IMR-90 (cell line): ENCODE results near the gene PDZD8. TPM values are rescaled to one million over a fixed set of nuclear protein-coding genes. Genes with fewer than 3 reads are reported as not detected.

ENCODE experiments used
- ATAC-seq: fragments of 200-7000 bp; cut with Tn5 transposase; 2 replicates; pipeline ENCODE4 v1.9.1; 2020; ENCODE audit warnings: low read depth, mild to moderate bottlenecking, moderate library complexity
- BruUV-seq: library from RNA; stranded (reverse); fragments of 400-500 nt; replicated peaks from 2 replicates; lab custom pipeline; 2021; lab: Mats Ljungman, UMichigan
- CTCF ChIA-PET: fragments of 300-600 bp; formaldehyde crosslinking; extraction: SDS; loops from one replicate; lab custom pipeline; 2021; ENCODE audit warnings: antibody characterized with exemption; lab: Yijun Ruan, JAX
- POLR2A ChIA-PET: fragments of 300-600 bp; sonication (Branson Sonifier 250); formaldehyde crosslinking; loops from one replicate; lab custom pipeline; 2022; ENCODE audit warnings: antibody characterized with exemption; ENCODE audit not compliant: unreplicated experiment; lab: Charles Lee
- DNase-seq: peaks from one replicate; pipeline ENCODE4 v3.0.0; 2013
- H2AFZ ChIP-seq: replicated peaks from 2 replicates; pipeline ENCODE3; 2013; ENCODE audit warnings: low read length, mild to moderate bottlenecking; ENCODE audit not compliant: poor library complexity
- H2AK5ac ChIP-seq: 2 replicates; pipeline ENCODE4 v1.6.1; 2013; ENCODE audit warnings: low read depth, low read length, inconsistent platforms
- H2AK9ac ChIP-seq: replicated peaks from 2 replicates; pipeline ENCODE3; 2013; ENCODE audit warnings: mild to moderate bottlenecking, low read depth, low read length, moderate library complexity; ENCODE audit not compliant: poor library complexity
- H2BK120ac ChIP-seq: 2 replicates; pipeline ENCODE4 v1.6.1; 2013; ENCODE audit warnings: low read depth, low read length, inconsistent platforms
- H2BK15ac ChIP-seq: 3 replicates; pipeline ENCODE4 v1.6.1; 2013; ENCODE audit warnings: low read depth, low read length, inconsistent platforms
- H2BK20ac ChIP-seq: 2 replicates; pipeline ENCODE4 v1.6.1; 2013; ENCODE audit warnings: low read depth, mild to moderate bottlenecking, inconsistent platforms, low read length, moderate library complexity
- H2BK5ac ChIP-seq: 2 replicates; pipeline ENCODE4 v1.6.1; 2013; ENCODE audit warnings: mild to moderate bottlenecking, low read depth, low read length, inconsistent platforms; ENCODE audit not compliant: poor library complexity, severe bottlenecking
- H3K14ac ChIP-seq: replicated peaks from 2 replicates; pipeline ENCODE4 v1.6.1; 2013; ENCODE audit warnings: low read depth, low read length, inconsistent platforms
- H3K18ac ChIP-seq: 2 replicates; pipeline ENCODE4 v1.6.1; 2013; ENCODE audit warnings: low read depth, low read length, control low read depth
- H3K23ac ChIP-seq: 2 replicates; pipeline ENCODE4 v1.6.1; 2013; ENCODE audit warnings: low read depth, low read length, inconsistent platforms
- H3K27ac ChIP-seq: 2 replicates; pipeline ENCODE4 v1.5.1; 2013; ENCODE audit warnings: mild to moderate bottlenecking, control low read depth, low read length; ENCODE audit not compliant: insufficient read depth
- H3K27me3 ChIP-seq: 2 replicates; pipeline ENCODE4 v1.6.1; 2013; ENCODE audit warnings: low read length; ENCODE audit not compliant: control insufficient read depth, insufficient read depth
- H3K36me3 ChIP-seq: 2 replicates; pipeline ENCODE4 v1.6.1; 2013; ENCODE audit warnings: low read length, mixed read lengths; ENCODE audit not compliant: control insufficient read depth, insufficient read depth
- H3K4ac ChIP-seq: 2 replicates; pipeline ENCODE4 v1.6.1; 2013; ENCODE audit warnings: low read depth, low read length, inconsistent platforms
- H3K4me1 ChIP-seq: 2 replicates; pipeline ENCODE4 v1.6.1; 2013; ENCODE audit warnings: low read length, mixed read lengths; ENCODE audit not compliant: control insufficient read depth, insufficient read depth
- H3K4me2 ChIP-seq: 2 replicates; pipeline ENCODE4 v1.6.1; 2013; ENCODE audit warnings: low read depth, mild to moderate bottlenecking, control low read depth, low read length, moderate library complexity
- H3K4me3 ChIP-seq: 2 replicates; pipeline ENCODE4 v1.5.1; 2013; ENCODE audit warnings: low read depth, mild to moderate bottlenecking, control low read depth, low read length, moderate library complexity; ENCODE audit not compliant: insufficient read depth
- H3K56ac ChIP-seq: 2 replicates; pipeline ENCODE4 v1.6.1; 2013; ENCODE audit warnings: low read length, inconsistent platforms; ENCODE audit not compliant: insufficient read depth; ENCODE audit errors: extremely low read depth
- H3K79me1 ChIP-seq, 2 experiments: 2 replicates each; pipeline ENCODE4 v1.6.1; 2013; ENCODE audit warnings: low read length in 2 of 2, inconsistent platforms in 1 of 2, low read depth in 1 of 2
- H3K9ac ChIP-seq: 2 replicates; pipeline ENCODE4 v1.6.1; 2013; ENCODE audit warnings: low read depth, low read length, control low read depth
- H3K9me1 ChIP-seq: 2 replicates; pipeline ENCODE4 v1.6.1; 2013; ENCODE audit warnings: low read length, inconsistent platforms; ENCODE audit not compliant: insufficient read depth
- H3K9me3 ChIP-seq: 2 replicates; pipeline ENCODE4 v1.6.1; 2013; ENCODE audit warnings: low read length; ENCODE audit not compliant: control insufficient read depth, insufficient read depth
- H4K20me1 ChIP-seq: 2 replicates; pipeline ENCODE4 v1.6.1; 2013; ENCODE audit warnings: low read length, inconsistent platforms; ENCODE audit not compliant: insufficient read depth
- H4K5ac ChIP-seq: 2 replicates; pipeline ENCODE4 v1.6.1; 2013; ENCODE audit warnings: mild to moderate bottlenecking, low read depth, low read length, control low read depth
- H4K8ac ChIP-seq, 2 experiments: 2 replicates each; pipeline ENCODE4 v1.6.1; 2013; ENCODE audit warnings: low read depth in 2 of 2, low read length in 2 of 2, control low read depth in 1 of 2, inconsistent platforms in 1 of 2
- H4K91ac ChIP-seq: 2 replicates; pipeline ENCODE4 v1.6.1; 2013; ENCODE audit warnings: low read depth, low read length, inconsistent platforms; ENCODE audit not compliant: insufficient read depth
- CHD1 ChIP-seq: IDR thresholded peaks from 2 replicates; pipeline ENCODE4 v1.6.1; 2012; ENCODE audit warnings: low read depth, low read length, improper control_type of control experiment
- MAFK ChIP-seq: IDR thresholded peaks from 2 replicates; pipeline ENCODE4 v1.6.1; 2012; ENCODE audit warnings: low read depth, low read length, improper control_type of control experiment
- MXI1 ChIP-seq: IDR thresholded peaks from 2 replicates; pipeline ENCODE4 v1.6.1; 2012; ENCODE audit warnings: low read depth, mild to moderate bottlenecking, low read length, moderate library complexity, borderline replicate concordance
- RAD21 ChIP-seq: IDR thresholded peaks from 2 replicates; pipeline ENCODE4 v1.6.1; 2012; ENCODE audit warnings: low read length, improper control_type of control experiment
- RCOR1 ChIP-seq: IDR thresholded peaks from 2 replicates; pipeline ENCODE4 v1.6.1; 2012; ENCODE audit warnings: mild to moderate bottlenecking, low read length, improper control_type of control experiment; ENCODE audit not compliant: insufficient replicate concordance
- WGBS, 2 experiments: methylation state at CpG; one replicate each; pipeline versions ENCODE4 v1.1.5 to v1.1.7; 2013; ENCODE audit warnings: missing lambda C conversion rate in 2 of 2; ENCODE audit not compliant: insufficient read length in 1 of 2; ENCODE audit errors: extremely low coverage in 2 of 2; 5-methylcytosine and 5-hydroxymethylcytosine counted together
- dilution Hi-C: fragments of 300-500 bp; cut with HindIII; formaldehyde crosslinking; loops from one replicate; pipeline ENCODE4 v1.14.3; 2018; ENCODE audit warnings: low sequenced_read_pairs; ENCODE audit not compliant: unreplicated experiment
- in situ Hi-C: fragments of 300-500 bp; cut with MboI; formaldehyde crosslinking; loops from 3 replicates; pipeline ENCODE4 v1.14.3; 2019; ENCODE audit warnings: low sequenced_read_pairs, inconsistent platforms, mixed read lengths
- intact Hi-C: fragments of 100-400 bp; cut with micrococcal nuclease; formaldehyde crosslinking; loops from 2 replicates; pipeline ENCODE4 v1.10.0; 2022
- polyA plus RNA-seq, 3 experiments: library from polyadenylated mRNA; depleted of rRNA; stranded (reverse); fragments of >200 nt; gene quantifications; 2 replicates each; pipeline ENCODE4 v1.2.3, GENCODE V29; 2012; ENCODE audit warnings: low replicate concordance in 1 of 3
- total RNA-seq: library from RNA; depleted of rRNA; stranded (reverse); fragments of >200 nt; gene quantifications from 2 replicates; pipeline ENCODE4 v1.2.3, GENCODE V29; 2012
- TF ChIP-seq, protein P1 (sequence below): fragments of 150-350 bp; IDR thresholded peaks from 2 replicates; pipeline ENCODE4 v1.6.1; 2016; ENCODE audit warnings: low read depth, mild to moderate bottlenecking, low read length, moderate library complexity, borderline replicate concordance

Gene PDZD8
- total and polyA plus RNA-seq, 2 of the 4 experiments (the other 2 are of a cell fraction) = 11.3 to 20.4 TPM

- Histone ChIP-seq H2BK15ac (no peak overlapping the region), H3K4me1 (no peaks in the 10 kb centered on the region), H3K27ac (no peak overlapping the region), H2AK9ac (no peak overlapping the region), H3K23ac (no peak overlapping the region), H2AK5ac (no peak overlapping the region), H3K9ac (no peak overlapping the region), H3K9me1 (no peaks in the 10 kb centered on the region), H3K4ac (no peak overlapping the region), H3K27me3 (no peaks in the 10 kb centered on the region; the same call in 1 of the 2 replicates), H3K79me1 (no peaks in the 10 kb centered on the region), H3K14ac (no peak overlapping the region), H4K20me1 (no peaks in the 10 kb centered on the region), H3K18ac (no peak overlapping the region), H2BK5ac (no peak overlapping the region), H3K56ac (no peak overlapping the region), H3K4me2 (no peak overlapping the region), H2BK20ac (no peak overlapping the region), H3K4me3 (no peak overlapping the region), H4K5ac (no peak overlapping the region), H4K91ac (no peak overlapping the region), H3K9me3 (no peaks in the 10 kb centered on the region), H2BK120ac (no peak overlapping the region), H4K8ac (no peak overlapping the region), H3K36me3 (no peaks in the 10 kb centered on the region), H2AFZ (no peak overlapping the region)
- POLR2A ChIA-PET = no interaction called here
- no CpG with 5 or more reads among the region's 5 CpGs for WGBS, 2 experiments
- intact Hi-C loops = no loop called here
- dilution Hi-C loops = no loop called here
- in situ Hi-C loops = no loop called here
- ATAC-seq (no peak), DNase-seq (no peak)
- CTCF ChIA-PET = no interaction called here
- no TSS peak for BruUV-seq
- TF ChIP-seq RCOR1 (no peak), MXI1 (no peak), MAFK (no peak), RAD21 (no peak), CHD1 (no peak)
- TF ChIP-seq, protein P1, sequence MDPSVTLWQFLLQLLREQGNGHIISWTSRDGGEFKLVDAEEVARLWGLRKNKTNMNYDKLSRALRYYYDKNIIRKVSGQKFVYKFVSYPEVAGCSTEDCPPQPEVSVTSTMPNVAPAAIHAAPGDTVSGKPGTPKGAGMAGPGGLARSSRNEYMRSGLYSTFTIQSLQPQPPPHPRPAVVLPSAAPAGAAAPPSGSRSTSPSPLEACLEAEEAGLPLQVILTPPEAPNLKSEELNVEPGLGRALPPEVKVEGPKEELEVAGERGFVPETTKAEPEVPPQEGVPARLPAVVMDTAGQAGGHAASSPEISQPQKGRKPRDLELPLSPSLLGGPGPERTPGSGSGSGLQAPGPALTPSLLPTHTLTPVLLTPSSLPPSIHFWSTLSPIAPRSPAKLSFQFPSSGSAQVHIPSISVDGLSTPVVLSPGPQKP = no peak
Observed at GRCh38 chr10:117408436-117409384, 33.5 kb upstream of the PDZD8 start.
